ENCODE results near the gene DIP2B.
"Not testable (repeated sequence)": the region's sequence is repeated elsewhere in the genome, so short reads cannot be mapped to it uniquely, and the experiment has no call there.

Gene DIP2B

GRCh38 chr12:50550530-50551223 is 45.9 kb downstream of the DIP2B start:
- no peak for DNase-seq (ENCODE audit: low spot score)

GRCh38 chr12:50551866-50552265 is 47.1 kb downstream of the DIP2B start:
- DNase-seq (ENCODE audit: low spot score), result no peak

DNA sequence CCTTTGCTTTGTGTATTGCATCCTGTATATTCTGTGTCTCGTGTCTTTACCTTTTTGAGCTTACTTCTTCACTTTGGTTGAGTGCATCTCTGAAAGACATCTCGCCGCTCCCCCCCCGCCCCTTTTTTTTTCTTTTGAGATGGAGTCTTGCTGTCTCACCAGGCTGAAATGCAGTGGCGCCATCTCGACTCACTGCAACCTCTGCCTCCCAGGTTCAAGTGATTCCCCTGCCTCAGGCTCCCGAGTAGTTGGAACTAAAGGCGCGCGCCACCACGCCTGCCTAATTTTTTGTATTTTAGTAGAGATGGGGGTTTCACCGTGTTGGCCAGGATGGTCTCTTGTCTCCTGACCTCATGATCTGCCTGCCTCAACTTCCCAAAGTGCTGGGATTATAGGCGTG is 49.9 kb downstream of the DIP2B start:
- no peak for DNase-seq (ENCODE audit: low spot score)

DNA sequence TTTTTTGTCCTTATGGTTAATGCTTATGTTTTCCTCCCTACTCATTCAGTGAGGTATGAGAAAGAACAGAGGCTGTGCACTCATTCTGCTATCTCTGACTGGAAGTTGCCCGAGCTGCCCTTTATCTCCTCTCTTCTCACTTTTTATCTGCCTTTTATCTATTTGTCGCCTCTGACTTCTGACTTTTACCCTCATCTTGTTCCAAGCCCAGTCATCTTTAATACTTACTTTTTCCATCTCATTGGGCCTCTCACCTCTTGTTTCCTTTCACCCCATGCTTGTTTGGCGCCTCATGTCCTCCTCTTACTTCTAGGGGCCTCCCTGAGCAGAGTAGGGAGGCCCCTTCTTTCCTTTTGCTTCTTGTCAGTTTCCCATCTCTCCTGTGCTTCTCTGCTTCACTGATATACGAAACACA is 50.7 kb downstream of the DIP2B start:
- no peak for DNase-seq (ENCODE audit: low spot score)

DNA sequence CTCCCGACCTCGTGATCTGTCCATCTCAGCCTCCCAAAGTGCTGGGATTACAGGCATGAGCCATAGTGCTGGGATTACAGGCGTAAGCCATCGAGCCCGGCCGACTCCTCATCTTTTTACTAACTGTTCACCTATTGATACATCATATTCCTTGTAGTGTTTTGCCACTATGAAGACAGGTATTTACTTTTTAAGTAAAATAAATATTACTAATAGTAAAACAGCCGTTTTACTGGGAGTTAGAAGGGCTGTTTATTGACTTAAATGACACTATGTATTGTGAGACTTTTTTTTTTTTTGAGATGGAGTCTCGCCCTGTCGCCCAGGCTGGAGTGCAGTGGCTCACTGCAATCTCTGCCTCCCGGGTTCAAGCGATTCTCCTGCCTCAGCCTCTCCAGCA is 51.5 kb downstream of the DIP2B start:
- no peak for DNase-seq (ENCODE audit: low spot score)

DNA sequence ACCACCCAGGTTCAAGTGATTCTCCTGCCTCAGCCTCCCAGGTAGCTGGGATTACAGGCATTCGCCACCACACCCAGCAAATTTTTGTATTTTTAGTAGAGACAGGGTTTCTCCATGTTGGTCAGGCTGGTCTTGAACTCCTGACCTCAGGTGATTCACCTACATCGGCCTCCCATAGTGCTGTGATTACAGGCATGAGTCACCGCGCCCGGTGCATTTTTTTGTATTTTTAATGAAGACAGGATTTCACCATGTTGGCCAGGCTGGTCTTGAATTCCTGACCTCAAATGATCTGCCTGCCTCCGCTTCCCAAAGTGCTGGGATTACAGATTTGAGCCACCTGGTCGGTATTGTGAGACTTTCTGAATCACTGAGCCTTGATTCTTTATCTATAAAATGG is 52.0 kb downstream of the DIP2B start:
- DNase-seq (ENCODE audit: low spot score), result not testable (repeated sequence)

- no peak for DNase-seq (ENCODE audit: low spot score)
These were observed 52.6 kb downstream of the DIP2B start for GRCh38 chr12:50557421-50557820.

GRCh38 chr12:50558970-50559369 is 54.2 kb downstream of the DIP2B start:
- no peak for DNase-seq (ENCODE audit: low spot score)

DNA sequence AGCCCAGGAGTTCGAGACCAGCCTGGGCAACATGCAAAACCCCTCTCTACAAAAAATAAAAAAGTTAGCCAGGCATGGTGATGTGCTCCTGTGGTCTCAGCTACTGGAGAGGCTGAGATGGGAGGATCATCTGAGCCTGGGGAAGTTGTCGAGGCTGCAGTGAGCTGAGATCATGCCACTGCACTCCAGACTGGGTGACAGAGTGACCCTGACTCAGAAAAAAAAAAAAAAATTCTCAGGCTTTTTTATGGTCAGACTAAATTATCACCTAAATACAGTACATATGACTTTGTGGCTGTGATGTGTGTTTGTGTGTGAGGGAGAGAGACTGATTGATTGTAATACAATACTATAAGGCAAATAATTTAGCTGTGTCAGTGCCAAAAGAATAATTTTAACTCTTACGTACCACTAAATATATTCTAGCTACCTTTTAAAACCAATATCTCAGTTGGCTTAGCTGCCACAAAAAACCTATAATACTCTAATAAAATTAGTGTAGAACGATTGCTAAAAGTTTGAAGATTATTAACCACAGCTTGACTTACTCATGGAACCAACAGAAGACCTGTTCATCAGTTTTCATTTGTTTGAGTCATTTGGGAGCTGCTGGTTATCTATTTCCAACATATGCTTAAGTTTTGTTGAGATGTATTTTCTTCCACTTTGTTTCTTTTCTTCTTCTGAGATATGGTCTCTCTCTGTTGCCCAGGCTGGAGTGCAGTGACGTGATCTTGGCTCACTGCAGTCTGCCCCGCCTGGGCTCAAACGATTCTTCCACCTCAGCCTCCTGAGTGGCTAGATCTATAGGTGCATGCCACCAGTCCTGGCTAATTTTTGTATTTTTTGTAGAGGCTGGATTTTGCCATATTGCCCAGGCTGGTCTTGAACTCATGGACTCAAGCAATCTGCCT is 58.0 kb downstream of the DIP2B start:
- no peak for DNase-seq (ENCODE audit: low spot score)

DNA sequence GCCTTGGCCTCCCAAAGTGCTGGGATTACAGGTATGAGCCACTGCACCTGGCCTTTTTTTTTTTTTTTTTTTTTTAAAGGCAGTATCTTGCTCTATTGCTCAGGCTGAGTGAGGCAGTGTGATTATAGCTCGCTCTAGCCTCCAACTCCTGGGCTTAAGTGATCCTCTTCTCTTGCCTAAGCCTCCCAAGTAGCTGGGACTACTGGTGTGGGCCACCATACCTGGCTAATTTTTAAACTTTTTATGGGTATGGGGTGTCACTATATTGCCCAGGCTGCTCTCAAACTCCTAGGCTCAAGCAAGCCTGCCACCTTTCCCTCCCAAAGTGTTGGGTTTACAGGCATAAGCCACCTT is 58.6 kb downstream of the DIP2B start:
- no peak for DNase-seq (ENCODE audit: low spot score)

DNA sequence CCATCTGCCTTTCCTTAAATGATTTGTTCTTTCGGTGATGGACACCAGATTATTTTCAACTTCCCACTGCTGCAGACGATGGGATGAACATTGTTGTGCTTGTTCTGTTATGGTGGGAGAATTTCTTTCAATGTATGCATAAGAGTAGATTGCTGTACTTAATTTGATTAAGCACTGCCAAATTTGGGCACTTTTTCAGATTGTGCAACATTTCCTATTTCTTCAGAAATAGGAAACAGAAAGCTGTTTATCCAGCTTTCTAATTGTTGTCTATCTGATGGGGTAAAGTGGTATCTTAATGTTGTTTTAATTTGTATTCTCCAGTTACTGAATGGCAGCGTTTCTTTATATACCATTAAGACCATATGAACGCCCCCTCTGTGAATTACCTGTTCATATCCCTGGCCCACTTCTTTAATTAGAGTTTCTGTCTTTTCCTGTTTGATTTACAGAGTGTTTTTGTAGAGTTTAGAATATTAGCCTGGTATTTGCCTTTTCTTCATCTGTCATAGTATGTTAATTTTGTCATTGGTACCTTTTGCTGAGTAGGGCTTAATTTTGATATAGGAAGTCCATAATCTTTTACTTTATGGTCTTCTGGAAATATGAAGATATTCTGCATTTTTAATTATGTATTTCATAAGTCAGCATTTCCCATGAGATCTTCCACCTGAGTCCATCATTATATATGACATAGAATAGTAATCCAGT is 59.6 kb downstream of the DIP2B start:
- no peak for DNase-seq (ENCODE audit: low spot score)

DNA sequence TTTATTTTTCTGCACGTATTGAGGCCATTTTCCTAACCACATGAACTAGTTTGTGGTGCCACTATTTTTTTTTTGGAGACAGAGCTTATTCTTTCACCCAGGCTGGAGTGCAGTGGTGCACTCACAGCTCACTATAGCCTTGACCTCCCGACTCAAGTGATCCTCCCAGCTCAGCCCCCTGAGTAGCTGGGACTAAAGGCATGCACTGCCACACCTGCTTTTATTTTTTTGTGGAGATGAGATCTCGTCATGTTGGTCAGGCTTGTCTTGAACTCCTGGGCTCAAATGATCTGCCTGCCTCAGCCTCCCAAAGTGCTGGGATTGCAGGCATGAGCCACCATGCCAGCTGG is 60.1 kb downstream of the DIP2B start:
- DNase-seq (ENCODE audit: low spot score), result no peak

GRCh38 chr12:50566066-50566465 is 61.3 kb downstream of the DIP2B start:
- DNase-seq (ENCODE audit: low spot score), result no peak

GRCh38 chr12:50567926-50568325 is 63.1 kb downstream of the DIP2B start:
- DNase-seq (ENCODE audit: low spot score), result no peak

- no peak for DNase-seq (ENCODE audit: low spot score)
These were observed 63.7 kb downstream of the DIP2B start for GRCh38 chr12:50568338-50569091.

- DNase-seq (ENCODE audit: low spot score), result no peak
These were observed 64.5 kb downstream of the DIP2B start for GRCh38 chr12:50569321-50569720.

DNA sequence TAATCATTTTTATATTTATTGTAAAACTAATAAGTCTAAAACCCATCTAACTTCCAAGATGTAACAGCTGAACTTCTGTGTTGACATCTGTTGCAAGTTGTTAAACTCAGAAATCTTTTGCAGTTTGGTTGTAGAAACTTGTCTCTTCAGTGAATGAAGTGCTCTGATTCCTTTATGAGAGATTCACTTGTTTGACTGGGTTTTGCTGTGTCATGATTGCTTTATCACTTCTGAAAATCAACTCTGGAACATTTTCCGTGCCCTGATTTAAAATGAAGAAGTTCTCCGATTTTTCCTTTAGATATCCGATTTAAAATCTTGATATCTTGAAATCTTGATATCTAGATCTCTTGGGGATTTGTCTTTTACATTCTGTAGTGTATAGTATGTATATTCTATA is 65.1 kb downstream of the DIP2B start:
- DNase-seq (ENCODE audit: low spot score), result no peak

- no peak for DNase-seq (ENCODE audit: low spot score)
These were observed 67.0 kb downstream of the DIP2B start for GRCh38 chr12:50571786-50572185.

GRCh38 chr12:50572287-50572686 is 67.5 kb downstream of the DIP2B start:
- DNase-seq (ENCODE audit: low spot score), result no peak

DNA sequence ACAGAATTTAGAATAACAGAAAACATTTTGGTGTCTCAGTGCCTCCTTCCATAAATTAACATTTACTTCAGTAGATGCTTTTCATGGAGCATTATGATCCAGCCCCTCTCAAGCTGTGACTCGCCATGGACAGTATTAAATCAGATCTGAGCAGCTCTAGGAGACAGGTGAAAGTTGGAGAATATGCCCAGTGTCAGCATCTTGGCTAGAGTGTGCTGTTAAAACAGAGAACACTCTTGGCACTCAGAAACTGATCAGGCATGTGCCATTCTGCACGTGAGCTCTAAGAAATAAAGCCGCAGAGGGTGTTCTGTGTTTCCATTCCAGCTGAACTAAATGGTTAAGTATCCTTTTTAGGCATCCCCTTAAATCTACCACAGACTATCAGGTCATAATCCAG is 68.0 kb downstream of the DIP2B start:
- no peak for DNase-seq (ENCODE audit: low spot score)

GRCh38 chr12:50573271-50573670 is 68.5 kb downstream of the DIP2B start:
- no peak for DNase-seq (ENCODE audit: low spot score)

DNA sequence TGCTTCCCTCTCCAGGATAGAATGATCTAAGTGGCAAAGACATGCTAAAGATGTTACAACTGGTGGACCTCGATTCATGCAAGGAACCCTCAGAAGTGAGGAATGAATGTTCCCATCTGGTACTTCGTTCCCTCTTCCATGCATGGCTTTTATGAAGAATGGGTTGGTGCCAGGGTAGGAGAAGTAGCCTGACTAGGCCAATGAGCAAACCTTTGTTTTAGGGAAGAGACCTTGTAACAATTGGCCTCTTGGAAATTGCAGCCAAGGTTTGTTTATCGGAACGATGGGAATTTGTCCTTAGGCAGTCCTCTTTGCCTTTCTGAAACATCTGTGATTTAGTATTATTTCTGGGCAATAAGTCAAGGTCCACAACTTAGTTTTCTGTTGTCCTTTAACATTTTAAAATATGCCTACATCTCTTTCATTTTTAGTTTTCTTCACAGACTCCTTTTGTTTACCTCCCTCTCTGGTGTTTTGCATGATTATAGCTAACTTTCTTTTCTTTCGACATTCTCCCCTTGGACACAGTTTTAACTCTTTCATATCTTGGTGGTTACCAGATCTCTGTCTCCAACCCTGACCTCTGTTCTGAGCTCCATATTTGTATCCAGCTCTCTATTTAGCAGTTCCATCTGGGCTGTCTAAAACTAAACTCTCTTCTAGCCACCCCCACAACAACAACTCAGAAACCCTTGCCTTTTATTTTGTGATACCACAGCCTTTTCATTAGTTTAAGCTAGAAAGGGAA is 70.0 kb downstream of the DIP2B start:
- DNase-seq (ENCODE audit: low spot score), result no peak

Data from D341Med (cell line).